Fibroblast of skin of right biceps (primary cell): ENCODE data around the gene ART1.
"Not testable (repeated sequence)": the region's sequence is repeated elsewhere in the genome, so short reads cannot be mapped to it uniquely, and the experiment has no call there.

Experiments used
- DNase-seq: peaks from one replicate; pipeline ENCODE4 v3.0.0-alpha.2; 2013

ART1 gene

GRCh38 chr11:3635641-3636375, 9.1 kb upstream of the ART1 start:
- no peak for DNase-seq

DNA sequence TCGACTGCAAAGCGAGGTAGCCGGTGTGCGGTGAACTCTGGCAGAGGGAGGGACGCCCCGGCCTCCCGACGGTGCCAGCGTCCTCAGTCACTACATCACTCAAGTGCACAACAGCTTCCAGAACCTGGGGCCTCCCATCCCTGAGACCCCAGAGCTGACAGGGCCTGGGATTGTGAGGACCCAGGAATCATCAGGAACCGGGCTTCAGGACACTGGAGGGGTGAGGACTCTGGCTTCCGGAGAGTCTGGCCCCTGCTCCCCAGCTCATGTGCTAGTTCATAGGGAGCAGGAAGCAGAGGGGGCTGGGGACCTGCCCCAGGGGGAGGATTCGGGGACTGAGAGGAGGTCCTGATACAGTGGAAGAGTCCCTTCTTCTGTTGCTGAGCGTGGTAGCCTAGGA, 7.7 kb upstream of the ART1 start:
- no peak for DNase-seq

GRCh38 chr11:3638513-3638912, 6.4 kb upstream of the ART1 start:
- no peak for DNase-seq

DNA sequence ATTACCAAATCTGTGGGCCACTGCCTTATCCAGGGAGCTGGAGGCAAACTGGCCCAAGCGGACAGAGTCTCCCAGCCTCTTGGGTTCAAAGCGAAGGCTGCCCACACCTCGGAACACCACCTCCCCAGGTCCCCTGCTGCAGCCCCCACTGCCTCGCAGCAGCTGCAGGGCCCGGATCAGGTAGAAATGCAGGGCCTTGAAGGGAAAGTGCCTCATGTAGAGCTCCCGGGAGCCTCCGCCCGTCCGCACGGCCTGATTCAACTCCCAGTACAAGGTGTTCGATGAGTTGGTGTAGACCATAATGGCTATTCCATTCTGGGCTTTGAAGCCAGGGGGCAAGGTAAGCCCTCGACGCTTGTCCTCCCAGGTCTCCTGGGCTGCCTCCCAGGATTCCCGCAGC, 5.1 kb upstream of the ART1 start:
- DNase-seq, result no peak

GRCh38 chr11:3641191-3641590, 3.7 kb upstream of the ART1 start:
- DNase-seq, result no peak

DNA sequence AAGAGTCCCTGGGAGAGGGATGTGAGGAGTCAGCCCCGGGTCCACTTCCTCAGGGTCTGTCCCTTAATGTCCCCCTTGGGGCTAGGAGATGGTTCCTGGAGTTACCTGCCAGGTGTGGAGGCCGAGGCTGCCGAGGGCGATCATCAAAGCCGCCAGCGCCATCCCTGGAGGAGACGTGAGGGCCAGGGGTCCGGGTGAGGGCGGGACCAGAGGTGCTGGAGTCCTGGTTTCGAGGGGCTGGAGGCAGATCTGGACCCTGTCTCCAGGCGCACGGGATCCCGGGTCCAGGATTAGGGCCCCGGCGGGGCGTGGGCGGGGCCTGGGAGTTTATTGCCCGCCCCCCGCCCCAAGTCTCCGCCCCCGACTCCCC, 3.2 kb upstream of the ART1 start, which contains the start of gene ART5:
Gene ART5 (minus strand): TSS at position 292 of the 370 bp plus-strand sequence. CDS start 130 bp downstream, at position 162.
- no peak for DNase-seq

DNA sequence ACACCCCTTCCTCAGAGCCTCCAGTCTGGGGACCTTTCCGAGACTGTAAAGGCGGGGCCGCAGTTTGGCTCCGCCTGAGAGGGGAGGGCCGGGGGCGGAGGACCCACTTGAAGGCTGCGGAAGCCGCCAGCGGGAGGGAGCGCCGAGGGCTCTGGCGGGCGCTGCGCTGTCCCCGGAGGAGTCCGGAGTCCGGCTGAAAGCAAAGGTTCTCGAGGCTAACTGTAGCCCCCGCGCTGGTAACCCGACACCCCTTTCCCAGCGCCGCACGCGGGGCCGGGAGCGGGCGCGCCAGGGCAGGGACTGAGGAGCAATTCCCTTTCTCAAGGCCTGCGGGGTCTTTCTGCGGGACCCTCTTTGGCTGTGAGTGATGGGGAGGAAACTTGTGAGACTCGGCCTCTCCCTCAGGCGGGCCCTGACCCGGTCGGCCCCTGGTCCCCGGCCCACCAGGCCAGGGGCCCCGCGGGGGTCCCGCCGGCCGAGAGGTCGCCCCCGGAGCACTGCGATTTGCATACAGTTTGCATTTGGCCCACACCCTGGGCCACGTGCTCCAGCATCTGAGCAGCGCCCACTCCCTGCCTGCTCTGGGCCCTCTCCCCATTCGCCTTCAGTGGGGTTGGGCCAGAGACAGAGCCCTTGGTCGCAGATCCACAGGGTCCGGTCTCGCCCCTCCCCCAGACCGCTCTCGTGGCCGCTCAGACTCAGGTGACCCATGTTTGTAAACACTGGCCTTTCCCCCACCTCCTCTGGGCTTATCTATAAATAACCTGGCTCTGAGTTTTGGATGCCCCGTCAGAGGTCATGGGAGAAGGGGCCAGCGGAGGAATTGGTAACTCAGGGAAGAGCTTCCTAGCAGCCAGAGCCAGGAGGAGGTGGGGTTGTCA, 2.6 kb upstream of the ART1 start:
- peak; percentile 82 for DNase-seq

DNA sequence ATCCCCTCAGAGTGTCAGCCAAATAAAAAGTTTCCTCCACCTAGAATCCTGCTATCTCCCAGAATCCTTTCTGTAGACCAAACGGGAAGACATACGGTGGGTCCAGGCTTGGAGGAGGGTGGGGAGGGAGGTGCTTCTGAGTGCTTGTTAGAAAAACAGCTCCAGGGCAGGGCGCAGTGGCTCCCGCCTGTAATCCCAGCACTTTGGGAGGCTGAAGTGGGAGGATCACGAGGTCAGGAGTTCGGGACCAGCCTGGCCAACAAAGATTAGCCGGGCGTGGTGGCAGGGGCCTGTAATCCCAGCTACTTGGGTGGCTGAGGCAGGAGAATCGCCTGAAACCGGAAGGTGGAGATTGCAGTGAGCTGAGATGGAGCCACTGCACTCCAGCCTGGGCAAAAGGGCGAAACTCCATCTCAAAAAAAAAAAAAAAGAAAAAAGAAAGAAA, 1.8 kb upstream of the ART1 start:
- DNase-seq, result not testable (repeated sequence)

GRCh38 chr11:3645552-3645951, 624 bp downstream of the ART1 start:
- DNase-seq, result no peak

- DNase-seq, result not testable (repeated sequence)
These were observed 3.9 kb downstream of the ART1 start for GRCh38 chr11:3648843-3649242.

DNA sequence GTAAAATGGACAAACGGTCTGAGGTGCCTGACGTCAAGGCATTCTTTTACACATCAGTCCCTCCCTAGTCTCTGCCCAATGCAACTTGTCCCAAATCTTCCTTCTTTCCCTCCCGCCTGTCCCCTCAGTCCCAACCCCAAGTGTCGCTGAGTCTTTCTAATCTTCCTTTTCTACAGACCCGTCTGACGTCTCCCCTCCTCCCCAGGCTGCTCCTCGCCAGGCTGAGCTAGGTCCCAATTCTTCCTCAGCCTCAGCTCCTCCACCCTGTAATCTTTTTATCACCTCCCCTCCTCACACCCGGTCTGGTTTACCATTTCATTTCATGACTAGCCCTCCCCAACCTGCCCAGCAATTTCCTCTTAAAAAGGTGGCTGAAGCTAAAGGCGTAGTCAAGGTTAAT, 4.4 kb downstream of the ART1 start:
- DNase-seq, result not testable (repeated sequence)

GRCh38 chr11:3652514-3652913, 7.6 kb downstream of the ART1 start:
- DNase-seq, result not testable (repeated sequence)

- DNase-seq, result no peak
These were observed 10.6 kb downstream of the ART1 start for GRCh38 chr11:3655547-3655946.

DNA sequence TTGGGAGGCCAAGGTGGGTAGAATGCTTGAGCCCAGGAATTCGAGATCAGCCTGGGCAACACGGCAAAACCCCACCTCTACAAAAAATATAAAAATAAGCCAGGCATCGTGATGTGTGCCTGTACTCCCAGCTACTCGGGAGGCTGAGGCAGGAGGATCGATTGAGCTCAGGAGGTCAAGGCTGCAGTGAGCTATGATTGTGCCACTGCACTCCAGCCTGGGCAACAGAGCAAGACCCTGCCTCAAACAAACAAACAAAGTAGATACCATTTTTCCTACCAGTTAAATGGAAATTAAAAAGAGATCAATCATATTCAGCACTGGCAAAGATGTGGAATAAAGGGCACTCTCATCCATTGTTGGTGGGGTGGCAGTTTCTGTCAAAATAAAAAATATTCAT, 12.4 kb downstream of the ART1 start:
- not testable (repeated sequence) for DNase-seq

- no peak for DNase-seq
These were observed 13.3 kb downstream of the ART1 start for GRCh38 chr11:3658252-3658651.

DNA sequence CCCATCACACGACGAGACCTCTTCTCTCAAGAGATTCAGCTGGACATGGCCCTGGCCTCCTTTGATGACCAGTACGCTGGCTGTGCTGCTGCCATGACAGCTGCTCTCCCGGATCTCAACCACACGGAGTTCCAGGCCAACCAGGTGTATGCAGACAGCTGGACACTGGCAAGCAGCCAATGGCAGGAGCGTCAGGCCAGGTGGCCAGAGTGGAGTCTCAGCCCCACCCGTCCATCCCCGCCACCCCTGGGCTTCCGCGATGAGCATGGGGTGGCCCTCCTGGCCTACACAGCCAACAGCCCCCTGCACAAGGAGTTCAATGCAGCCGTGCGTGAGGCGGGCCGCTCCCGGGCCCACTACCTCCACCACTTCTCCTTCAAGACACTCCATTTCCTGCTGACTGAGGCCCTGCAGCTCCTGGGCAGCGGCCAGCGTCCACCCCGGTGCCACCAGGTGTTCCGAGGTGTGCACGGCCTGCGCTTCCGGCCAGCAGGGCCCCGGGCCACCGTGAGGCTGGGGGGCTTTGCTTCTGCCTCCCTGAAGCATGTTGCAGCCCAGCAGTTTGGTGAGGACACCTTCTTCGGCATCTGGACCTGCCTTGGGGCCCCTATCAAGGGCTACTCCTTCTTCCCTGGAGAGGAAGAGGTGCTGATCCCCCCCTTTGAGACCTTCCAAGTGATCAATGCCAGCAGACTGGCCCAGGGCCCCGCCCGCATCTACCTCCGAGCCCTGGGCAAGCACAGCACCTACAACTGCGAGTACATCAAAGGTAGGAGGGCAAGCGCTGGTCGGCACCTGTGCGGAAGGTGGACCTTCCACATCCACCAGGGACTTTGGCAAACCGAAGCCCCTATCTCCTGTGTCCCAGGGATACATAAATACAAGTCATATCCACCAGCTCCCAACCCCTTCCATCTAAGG, 14.9 kb downstream of the ART1 start:
- DNase-seq, result no peak

GRCh38 chr11:3660960-3661359, 16.0 kb downstream of the ART1 start:
- no peak for DNase-seq

DNA sequence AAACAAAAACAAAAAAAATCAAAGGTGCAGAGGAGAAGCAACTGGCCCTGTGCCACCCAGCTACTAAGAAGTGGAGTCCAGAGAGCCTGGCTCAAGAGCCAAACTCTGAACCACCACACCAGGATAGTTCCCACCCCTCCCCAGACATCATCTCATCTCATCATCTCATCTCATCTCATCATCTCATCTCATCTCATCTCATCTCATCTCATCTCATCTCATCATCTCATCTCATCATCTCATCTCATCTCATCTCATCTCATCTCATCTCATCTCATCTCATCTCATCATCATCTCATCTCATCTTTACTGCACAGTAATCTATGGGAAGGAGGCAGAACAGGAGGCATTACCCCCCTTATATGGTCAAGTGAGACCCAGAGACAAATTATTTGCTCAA, 17.9 kb downstream of the ART1 start:
- no peak for DNase-seq

DNA sequence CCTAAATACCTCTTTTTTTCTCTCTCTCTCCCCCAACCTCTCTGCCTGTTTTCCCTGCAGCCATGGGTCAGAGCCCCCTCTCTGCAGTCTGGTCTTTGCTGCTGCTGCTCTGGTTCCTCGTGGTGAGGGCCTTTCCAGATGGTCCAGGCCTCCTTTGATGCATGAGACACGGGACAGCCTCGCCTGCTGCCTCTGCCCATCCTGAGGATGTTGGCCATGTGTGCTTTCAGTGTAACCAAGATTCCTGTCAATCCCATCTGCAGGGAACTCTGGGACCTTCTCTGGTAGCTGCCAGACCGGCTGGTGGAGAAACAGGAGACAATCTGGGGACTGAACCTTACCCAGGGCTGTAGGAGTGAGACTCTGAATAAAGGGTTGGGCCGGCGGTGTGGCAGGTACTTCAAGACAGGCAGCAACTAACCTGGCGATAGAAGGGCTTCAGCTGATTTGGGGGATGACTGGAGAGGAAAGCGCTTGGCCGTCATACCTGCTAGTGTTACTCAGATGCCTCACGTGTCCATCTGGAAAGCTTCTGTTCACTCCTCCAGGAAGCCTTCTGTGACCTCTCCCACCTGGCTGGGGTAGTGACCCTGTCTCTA, 19.2 kb downstream of the ART1 start:
- no peak for DNase-seq

DNA sequence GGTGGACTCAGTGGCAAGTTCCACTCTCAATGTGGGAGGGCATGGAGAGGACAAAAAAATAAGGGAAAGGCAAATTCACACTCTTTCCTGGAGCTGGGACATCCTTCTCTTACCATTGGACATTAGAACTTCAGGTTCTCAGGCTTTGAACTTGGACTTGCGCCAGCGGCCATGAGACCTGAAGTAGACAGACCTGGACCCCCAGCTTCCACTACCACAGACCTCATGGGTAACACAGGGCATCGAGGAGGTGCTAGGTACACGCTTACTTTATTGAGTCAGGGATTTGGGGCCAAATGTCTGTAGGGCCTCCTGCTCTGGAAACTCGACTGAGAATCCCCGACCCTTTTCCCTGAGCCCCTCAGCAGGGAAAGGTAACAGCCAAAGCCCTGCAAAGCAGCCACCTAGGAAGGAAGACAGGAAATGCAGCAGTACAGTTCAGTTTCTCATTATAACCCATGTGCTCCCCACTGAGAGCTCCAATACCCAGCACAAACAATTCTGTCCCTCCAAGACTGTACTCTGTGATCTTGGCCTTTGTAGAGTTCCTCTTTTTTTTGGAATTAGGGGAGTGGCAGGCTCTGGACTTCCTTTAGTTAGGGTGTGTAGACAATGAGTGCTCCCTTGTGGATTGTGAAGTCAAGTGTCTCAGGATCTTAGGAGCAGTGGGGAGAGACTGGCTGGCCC, 20.6 kb downstream of the ART1 start:
- no peak for DNase-seq

GRCh38 chr11:3666023-3666530, 21.1 kb downstream of the ART1 start:
- DNase-seq, result no peak
